IMR-90 (cell line): Measurements from ENCODE around the gene ABCC8. TPM values are rescaled to one million over a fixed set of nuclear protein-coding genes. Genes with fewer than 3 reads are reported as not detected.

Experiments used
- ATAC-seq: fragments of 200-7000 bp; cut with Tn5 transposase; 2 replicates; pipeline ENCODE4 v1.9.1; 2020; ENCODE audit warnings: low read depth, mild to moderate bottlenecking, moderate library complexity
- BruUV-seq: library from RNA; stranded (reverse); fragments of 400-500 nt; replicated peaks from 2 replicates; lab custom pipeline; 2021; lab: Mats Ljungman, UMichigan
- CTCF ChIA-PET: fragments of 300-600 bp; formaldehyde crosslinking; extraction: SDS; loops from one replicate; lab custom pipeline; 2021; ENCODE audit warnings: antibody characterized with exemption; lab: Yijun Ruan, JAX
- POLR2A ChIA-PET: fragments of 300-600 bp; sonication (Branson Sonifier 250); formaldehyde crosslinking; loops from one replicate; lab custom pipeline; 2022; ENCODE audit warnings: antibody characterized with exemption; ENCODE audit not compliant: unreplicated experiment; lab: Charles Lee
- DNase-seq: peaks from one replicate; pipeline ENCODE4 v3.0.0; 2013
- H2AFZ ChIP-seq: replicated peaks from 2 replicates; pipeline ENCODE3; 2013; ENCODE audit warnings: low read length, mild to moderate bottlenecking; ENCODE audit not compliant: poor library complexity
- H2AK5ac ChIP-seq: 2 replicates; pipeline ENCODE4 v1.6.1; 2013; ENCODE audit warnings: low read depth, low read length, inconsistent platforms
- H2AK9ac ChIP-seq: replicated peaks from 2 replicates; pipeline ENCODE3; 2013; ENCODE audit warnings: mild to moderate bottlenecking, low read depth, low read length, moderate library complexity; ENCODE audit not compliant: poor library complexity
- H2BK120ac ChIP-seq: 2 replicates; pipeline ENCODE4 v1.6.1; 2013; ENCODE audit warnings: low read depth, low read length, inconsistent platforms
- H2BK15ac ChIP-seq: 3 replicates; pipeline ENCODE4 v1.6.1; 2013; ENCODE audit warnings: low read depth, low read length, inconsistent platforms
- H2BK20ac ChIP-seq: 2 replicates; pipeline ENCODE4 v1.6.1; 2013; ENCODE audit warnings: low read depth, mild to moderate bottlenecking, inconsistent platforms, low read length, moderate library complexity
- H2BK5ac ChIP-seq: 2 replicates; pipeline ENCODE4 v1.6.1; 2013; ENCODE audit warnings: mild to moderate bottlenecking, low read depth, low read length, inconsistent platforms; ENCODE audit not compliant: poor library complexity, severe bottlenecking
- H3K14ac ChIP-seq: replicated peaks from 2 replicates; pipeline ENCODE4 v1.6.1; 2013; ENCODE audit warnings: low read depth, low read length, inconsistent platforms
- H3K18ac ChIP-seq: 2 replicates; pipeline ENCODE4 v1.6.1; 2013; ENCODE audit warnings: low read depth, low read length, control low read depth
- H3K23ac ChIP-seq: 2 replicates; pipeline ENCODE4 v1.6.1; 2013; ENCODE audit warnings: low read depth, low read length, inconsistent platforms
- H3K27ac ChIP-seq: 2 replicates; pipeline ENCODE4 v1.5.1; 2013; ENCODE audit warnings: mild to moderate bottlenecking, control low read depth, low read length; ENCODE audit not compliant: insufficient read depth
- H3K27me3 ChIP-seq: 2 replicates; pipeline ENCODE4 v1.6.1; 2013; ENCODE audit warnings: low read length; ENCODE audit not compliant: control insufficient read depth, insufficient read depth
- H3K36me3 ChIP-seq: 2 replicates; pipeline ENCODE4 v1.6.1; 2013; ENCODE audit warnings: low read length, mixed read lengths; ENCODE audit not compliant: control insufficient read depth, insufficient read depth
- H3K4ac ChIP-seq: 2 replicates; pipeline ENCODE4 v1.6.1; 2013; ENCODE audit warnings: low read depth, low read length, inconsistent platforms
- H3K4me1 ChIP-seq: 2 replicates; pipeline ENCODE4 v1.6.1; 2013; ENCODE audit warnings: low read length, mixed read lengths; ENCODE audit not compliant: control insufficient read depth, insufficient read depth
- H3K4me2 ChIP-seq: 2 replicates; pipeline ENCODE4 v1.6.1; 2013; ENCODE audit warnings: low read depth, mild to moderate bottlenecking, control low read depth, low read length, moderate library complexity
- H3K4me3 ChIP-seq: 2 replicates; pipeline ENCODE4 v1.5.1; 2013; ENCODE audit warnings: low read depth, mild to moderate bottlenecking, control low read depth, low read length, moderate library complexity; ENCODE audit not compliant: insufficient read depth
- H3K56ac ChIP-seq: 2 replicates; pipeline ENCODE4 v1.6.1; 2013; ENCODE audit warnings: low read length, inconsistent platforms; ENCODE audit not compliant: insufficient read depth; ENCODE audit errors: extremely low read depth
- H3K79me1 ChIP-seq, 2 experiments: 2 replicates each; pipeline ENCODE4 v1.6.1; 2013; ENCODE audit warnings: low read length in 2 of 2, inconsistent platforms in 1 of 2, low read depth in 1 of 2
- H3K9ac ChIP-seq: 2 replicates; pipeline ENCODE4 v1.6.1; 2013; ENCODE audit warnings: low read depth, low read length, control low read depth
- H3K9me1 ChIP-seq: 2 replicates; pipeline ENCODE4 v1.6.1; 2013; ENCODE audit warnings: low read length, inconsistent platforms; ENCODE audit not compliant: insufficient read depth
- H3K9me3 ChIP-seq: 2 replicates; pipeline ENCODE4 v1.6.1; 2013; ENCODE audit warnings: low read length; ENCODE audit not compliant: control insufficient read depth, insufficient read depth
- H4K20me1 ChIP-seq: 2 replicates; pipeline ENCODE4 v1.6.1; 2013; ENCODE audit warnings: low read length, inconsistent platforms; ENCODE audit not compliant: insufficient read depth
- H4K5ac ChIP-seq: 2 replicates; pipeline ENCODE4 v1.6.1; 2013; ENCODE audit warnings: mild to moderate bottlenecking, low read depth, low read length, control low read depth
- H4K8ac ChIP-seq, 2 experiments: 2 replicates each; pipeline ENCODE4 v1.6.1; 2013; ENCODE audit warnings: low read depth in 2 of 2, low read length in 2 of 2, control low read depth in 1 of 2, inconsistent platforms in 1 of 2
- H4K91ac ChIP-seq: 2 replicates; pipeline ENCODE4 v1.6.1; 2013; ENCODE audit warnings: low read depth, low read length, inconsistent platforms; ENCODE audit not compliant: insufficient read depth
- CEBPB ChIP-seq: IDR thresholded peaks from 2 replicates; pipeline ENCODE4 v1.6.1; 2012; ENCODE audit warnings: low read depth, low read length, improper control_type of control experiment
- CHD1 ChIP-seq: IDR thresholded peaks from 2 replicates; pipeline ENCODE4 v1.6.1; 2012; ENCODE audit warnings: low read depth, low read length, improper control_type of control experiment
- FOS ChIP-seq: fragments of 150-350 bp; IDR thresholded peaks from 2 replicates; pipeline ENCODE4 v1.6.1; 2016; ENCODE audit warnings: low read depth, low read length
- MAFK ChIP-seq: IDR thresholded peaks from 2 replicates; pipeline ENCODE4 v1.6.1; 2012; ENCODE audit warnings: low read depth, low read length, improper control_type of control experiment
- MAZ ChIP-seq: IDR thresholded peaks from 2 replicates; pipeline ENCODE4 v1.6.1; 2012; ENCODE audit warnings: low read depth, mild to moderate bottlenecking, low read length, improper control_type of control experiment, moderate library complexity, borderline replicate concordance
- MXI1 ChIP-seq: IDR thresholded peaks from 2 replicates; pipeline ENCODE4 v1.6.1; 2012; ENCODE audit warnings: low read depth, mild to moderate bottlenecking, low read length, moderate library complexity, borderline replicate concordance
- POLR2A ChIP-seq: IDR thresholded peaks from 2 replicates; pipeline ENCODE4 v1.6.1; 2012; ENCODE audit warnings: mild to moderate bottlenecking, low read depth, low read length
- RAD21 ChIP-seq: IDR thresholded peaks from 2 replicates; pipeline ENCODE4 v1.6.1; 2012; ENCODE audit warnings: low read length, improper control_type of control experiment
- RCOR1 ChIP-seq: IDR thresholded peaks from 2 replicates; pipeline ENCODE4 v1.6.1; 2012; ENCODE audit warnings: mild to moderate bottlenecking, low read length, improper control_type of control experiment; ENCODE audit not compliant: insufficient replicate concordance
- RFX5 ChIP-seq: IDR thresholded peaks from 2 replicates; pipeline ENCODE4 v1.8.0; 2012; ENCODE audit warnings: low read depth, mild to moderate bottlenecking, low read length, moderate library complexity
- SMC3 ChIP-seq: fragments of 150-350 bp; IDR thresholded peaks from 2 replicates; pipeline ENCODE4 v1.6.1; 2016; ENCODE audit warnings: low read depth, mild to moderate bottlenecking, antibody characterized with exemption, low read length, moderate library complexity
- WGBS, 2 experiments: methylation state at CpG; one replicate each; pipeline versions ENCODE4 v1.1.5 to v1.1.7; 2013; ENCODE audit warnings: missing lambda C conversion rate in 2 of 2; ENCODE audit not compliant: insufficient read length in 1 of 2; ENCODE audit errors: extremely low coverage in 2 of 2; 5-methylcytosine and 5-hydroxymethylcytosine counted together
- dilution Hi-C: fragments of 300-500 bp; cut with HindIII; formaldehyde crosslinking; loops from one replicate; pipeline ENCODE4 v1.14.3; 2018; ENCODE audit warnings: low sequenced_read_pairs; ENCODE audit not compliant: unreplicated experiment
- in situ Hi-C: fragments of 300-500 bp; cut with MboI; formaldehyde crosslinking; loops from 3 replicates; pipeline ENCODE4 v1.14.3; 2019; ENCODE audit warnings: low sequenced_read_pairs, inconsistent platforms, mixed read lengths
- intact Hi-C: fragments of 100-400 bp; cut with micrococcal nuclease; formaldehyde crosslinking; loops from 2 replicates; pipeline ENCODE4 v1.10.0; 2022
- polyA plus RNA-seq, 3 experiments: library from polyadenylated mRNA; depleted of rRNA; stranded (reverse); fragments of >200 nt; gene quantifications; 2 replicates each; pipeline ENCODE4 v1.2.3, GENCODE V29; 2012; ENCODE audit warnings: low replicate concordance in 1 of 3
- total RNA-seq: library from RNA; depleted of rRNA; stranded (reverse); fragments of >200 nt; gene quantifications from 2 replicates; pipeline ENCODE4 v1.2.3, GENCODE V29; 2012
- TF ChIP-seq, protein P1 (sequence below): conservative IDR thresholded peaks from 2 replicates; pipeline ENCODE4 v1.5.1; 2012; ENCODE audit warnings: mild to moderate bottlenecking, low read depth, low read length, improper control_type of control experiment
- TF ChIP-seq, protein P2 (sequence below): fragments of 150-350 bp; IDR thresholded peaks from 2 replicates; pipeline ENCODE4 v1.6.1; 2017; ENCODE audit warnings: mild to moderate bottlenecking, antibody characterized with exemption, low read length, low read depth
- TF ChIP-seq, protein P3 (sequence below): fragments of 150-350 bp; IDR thresholded peaks from 2 replicates; pipeline ENCODE4 v1.6.1; 2016; ENCODE audit warnings: low read depth, mild to moderate bottlenecking, low read length, moderate library complexity, borderline replicate concordance

ABCC8 gene
- total and polyA plus RNA-seq, 2 of the 4 experiments (the other 2 are of a cell fraction): not detected

DNA sequence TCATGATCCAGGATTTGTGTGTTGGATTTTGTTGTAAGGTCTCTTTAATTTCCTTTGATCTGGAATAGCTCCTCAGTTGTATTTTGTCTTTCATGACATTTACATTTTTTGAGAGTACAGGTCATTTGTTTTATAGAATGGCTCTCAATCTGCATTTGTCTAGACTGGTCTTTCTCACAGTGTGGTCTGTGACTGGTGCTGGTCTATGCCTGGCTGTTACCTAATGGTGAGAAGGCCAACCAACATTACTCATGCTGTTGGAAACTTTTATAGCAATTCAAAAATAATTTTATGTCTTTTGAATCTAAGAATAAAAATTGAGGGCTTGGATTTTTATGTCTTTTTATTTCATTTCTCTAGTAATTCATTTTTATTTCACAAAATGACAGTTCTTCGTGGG, 129.0 kb downstream of the ABCC8 start:
- in situ Hi-C loops (no loop called here), dilution Hi-C loops (no loop called here), intact Hi-C loops (no loop called here)
- no peak overlapping the region for H3K4me3 ChIP-seq
- ATAC-seq: no peak
- H2AK9ac ChIP-seq: no peak overlapping the region
- no peaks in the 10 kb centered on the region for H3K4me1 ChIP-seq
- ChIA-PET POLR2A (no interaction called here), CTCF (no interaction called here)
- H3K9ac ChIP-seq: no peak overlapping the region
- H3K27ac ChIP-seq: no peak overlapping the region
- no peak overlapping the region for H2BK5ac ChIP-seq
- no peak overlapping the region for H2BK15ac ChIP-seq
- H3K27me3 ChIP-seq: no peaks in the 10 kb centered on the region
- TF ChIP-seq RFX5 (no peak), MAFK (no peak), CHD1 (no peak), POLR2A (no peak), MAZ (no peak), SMC3 (no peak), RAD21 (no peak), CEBPB (no peak), MXI1 (no peak), FOS (no peak), RCOR1 (no peak)
- TF ChIP-seq, protein P1, sequence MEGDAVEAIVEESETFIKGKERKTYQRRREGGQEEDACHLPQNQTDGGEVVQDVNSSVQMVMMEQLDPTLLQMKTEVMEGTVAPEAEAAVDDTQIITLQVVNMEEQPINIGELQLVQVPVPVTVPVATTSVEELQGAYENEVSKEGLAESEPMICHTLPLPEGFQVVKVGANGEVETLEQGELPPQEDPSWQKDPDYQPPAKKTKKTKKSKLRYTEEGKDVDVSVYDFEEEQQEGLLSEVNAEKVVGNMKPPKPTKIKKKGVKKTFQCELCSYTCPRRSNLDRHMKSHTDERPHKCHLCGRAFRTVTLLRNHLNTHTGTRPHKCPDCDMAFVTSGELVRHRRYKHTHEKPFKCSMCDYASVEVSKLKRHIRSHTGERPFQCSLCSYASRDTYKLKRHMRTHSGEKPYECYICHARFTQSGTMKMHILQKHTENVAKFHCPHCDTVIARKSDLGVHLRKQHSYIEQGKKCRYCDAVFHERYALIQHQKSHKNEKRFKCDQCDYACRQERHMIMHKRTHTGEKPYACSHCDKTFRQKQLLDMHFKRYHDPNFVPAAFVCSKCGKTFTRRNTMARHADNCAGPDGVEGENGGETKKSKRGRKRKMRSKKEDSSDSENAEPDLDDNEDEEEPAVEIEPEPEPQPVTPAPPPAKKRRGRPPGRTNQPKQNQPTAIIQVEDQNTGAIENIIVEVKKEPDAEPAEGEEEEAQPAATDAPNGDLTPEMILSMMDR: no peak
- TF ChIP-seq, protein P2, sequence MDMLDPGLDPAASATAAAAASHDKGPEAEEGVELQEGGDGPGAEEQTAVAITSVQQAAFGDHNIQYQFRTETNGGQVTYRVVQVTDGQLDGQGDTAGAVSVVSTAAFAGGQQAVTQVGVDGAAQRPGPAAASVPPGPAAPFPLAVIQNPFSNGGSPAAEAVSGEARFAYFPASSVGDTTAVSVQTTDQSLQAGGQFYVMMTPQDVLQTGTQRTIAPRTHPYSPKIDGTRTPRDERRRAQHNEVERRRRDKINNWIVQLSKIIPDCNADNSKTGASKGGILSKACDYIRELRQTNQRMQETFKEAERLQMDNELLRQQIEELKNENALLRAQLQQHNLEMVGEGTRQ: no peak
- TF ChIP-seq, protein P3, sequence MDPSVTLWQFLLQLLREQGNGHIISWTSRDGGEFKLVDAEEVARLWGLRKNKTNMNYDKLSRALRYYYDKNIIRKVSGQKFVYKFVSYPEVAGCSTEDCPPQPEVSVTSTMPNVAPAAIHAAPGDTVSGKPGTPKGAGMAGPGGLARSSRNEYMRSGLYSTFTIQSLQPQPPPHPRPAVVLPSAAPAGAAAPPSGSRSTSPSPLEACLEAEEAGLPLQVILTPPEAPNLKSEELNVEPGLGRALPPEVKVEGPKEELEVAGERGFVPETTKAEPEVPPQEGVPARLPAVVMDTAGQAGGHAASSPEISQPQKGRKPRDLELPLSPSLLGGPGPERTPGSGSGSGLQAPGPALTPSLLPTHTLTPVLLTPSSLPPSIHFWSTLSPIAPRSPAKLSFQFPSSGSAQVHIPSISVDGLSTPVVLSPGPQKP: no peak
- BruUV-seq: no TSS peak
- H2AK5ac ChIP-seq: no peak overlapping the region
- no peak overlapping the region for H4K8ac ChIP-seq
- H4K20me1 ChIP-seq: no peaks in the 10 kb centered on the region
- no peak overlapping the region for H3K23ac ChIP-seq
- H3K56ac ChIP-seq: no peak overlapping the region
- H3K9me3 ChIP-seq: no peaks in the 10 kb centered on the region
- no peak overlapping the region for H3K4me2 ChIP-seq
- H3K14ac ChIP-seq: no peak overlapping the region
- no peaks in the 10 kb centered on the region for H3K9me1 ChIP-seq
- no peak overlapping the region for H2AFZ ChIP-seq
- no peaks in the 10 kb centered on the region for H3K79me1 ChIP-seq
- H4K5ac ChIP-seq: no peak overlapping the region
- no peak overlapping the region for H2BK120ac ChIP-seq
- no peak for DNase-seq
- no peak overlapping the region for H3K4ac ChIP-seq
- no CpG with 5 or more reads among the region's 1 CpG for WGBS, 2 experiments
- no peak overlapping the region for H3K18ac ChIP-seq
- no peak overlapping the region for H4K91ac ChIP-seq
- no peaks in the 10 kb centered on the region for H3K36me3 ChIP-seq
- H2BK20ac ChIP-seq: no peak overlapping the region
